Heart left ventricle (tissue), 13 donors: ENCODE data around the gene FOXN3.

Source experiments
- POLR2A ChIP-seq, 2 donors: fragments of 450-650 bp; IDR thresholded peaks; one replicate each; pipeline ENCODE4 v1.6.1; 2017; ENCODE audit warnings: antibody characterized with exemption in 2 of 2, mild to moderate bottlenecking in 2 of 2, moderate library complexity in 2 of 2
- TF ChIP-seq, protein P1 (sequence below), 12 donors: fragments of 200-600 bp; sonication (generic) in 4 of 12; IDR thresholded peaks; one replicate each; pipeline versions ENCODE4 v1.5.0 to v1.8.0; 2018 to 2022; ENCODE audit warnings: antibody characterized with exemption in 12 of 12, mild to moderate bottlenecking in 5 of 12
- donor health status: ischemic (EF 13 %, LVEDD 7.1; RV severe dilation, severe dysfunction).
- donor health status: DM: no; HTN: yes; CAD: no.
- donor health status: DM: no; HTN: no; CAD: no.
- donor health status: ischemic (EF 25% LVEDD 6.9; RV normal size, moderate dysfunction).
- donor health status: ischemic (EF 25% LVEDD 5.7; RV mildly dilated, moderate dysfunction).
- donor health status: ischemic (EF 35%, LVEDD 5.7; RV mildly dilated, moderate dysfunction).
- donor health status: nonischemic (EF 11% LVEDD 7.7; RV severe dilation, severe dysfunction).
- donor health status: DM: yes; HTN: yes; CAD: no.
- donor health status: PGD.
- donor health status: ischemic (EF 29% LVEDD 5.4; RV normal size, mild dysfunction).
- donor health status: nonischemic (EF 23%, LVEDD 6.1; RV moderate dilation, normal function).

GRCh38 chr14:89408907-89409700, 7.9 kb downstream of the FOXN3 start:
- no peak for TF ChIP-seq POLR2A (IDR thresholded peaks at IDR 0.05)
- TF ChIP-seq, protein P1, sequence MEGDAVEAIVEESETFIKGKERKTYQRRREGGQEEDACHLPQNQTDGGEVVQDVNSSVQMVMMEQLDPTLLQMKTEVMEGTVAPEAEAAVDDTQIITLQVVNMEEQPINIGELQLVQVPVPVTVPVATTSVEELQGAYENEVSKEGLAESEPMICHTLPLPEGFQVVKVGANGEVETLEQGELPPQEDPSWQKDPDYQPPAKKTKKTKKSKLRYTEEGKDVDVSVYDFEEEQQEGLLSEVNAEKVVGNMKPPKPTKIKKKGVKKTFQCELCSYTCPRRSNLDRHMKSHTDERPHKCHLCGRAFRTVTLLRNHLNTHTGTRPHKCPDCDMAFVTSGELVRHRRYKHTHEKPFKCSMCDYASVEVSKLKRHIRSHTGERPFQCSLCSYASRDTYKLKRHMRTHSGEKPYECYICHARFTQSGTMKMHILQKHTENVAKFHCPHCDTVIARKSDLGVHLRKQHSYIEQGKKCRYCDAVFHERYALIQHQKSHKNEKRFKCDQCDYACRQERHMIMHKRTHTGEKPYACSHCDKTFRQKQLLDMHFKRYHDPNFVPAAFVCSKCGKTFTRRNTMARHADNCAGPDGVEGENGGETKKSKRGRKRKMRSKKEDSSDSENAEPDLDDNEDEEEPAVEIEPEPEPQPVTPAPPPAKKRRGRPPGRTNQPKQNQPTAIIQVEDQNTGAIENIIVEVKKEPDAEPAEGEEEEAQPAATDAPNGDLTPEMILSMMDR (IDR thresholded peaks at IDR 0.05): no peak
